ENCODE data around the gene SQSTM1.

DNA sequence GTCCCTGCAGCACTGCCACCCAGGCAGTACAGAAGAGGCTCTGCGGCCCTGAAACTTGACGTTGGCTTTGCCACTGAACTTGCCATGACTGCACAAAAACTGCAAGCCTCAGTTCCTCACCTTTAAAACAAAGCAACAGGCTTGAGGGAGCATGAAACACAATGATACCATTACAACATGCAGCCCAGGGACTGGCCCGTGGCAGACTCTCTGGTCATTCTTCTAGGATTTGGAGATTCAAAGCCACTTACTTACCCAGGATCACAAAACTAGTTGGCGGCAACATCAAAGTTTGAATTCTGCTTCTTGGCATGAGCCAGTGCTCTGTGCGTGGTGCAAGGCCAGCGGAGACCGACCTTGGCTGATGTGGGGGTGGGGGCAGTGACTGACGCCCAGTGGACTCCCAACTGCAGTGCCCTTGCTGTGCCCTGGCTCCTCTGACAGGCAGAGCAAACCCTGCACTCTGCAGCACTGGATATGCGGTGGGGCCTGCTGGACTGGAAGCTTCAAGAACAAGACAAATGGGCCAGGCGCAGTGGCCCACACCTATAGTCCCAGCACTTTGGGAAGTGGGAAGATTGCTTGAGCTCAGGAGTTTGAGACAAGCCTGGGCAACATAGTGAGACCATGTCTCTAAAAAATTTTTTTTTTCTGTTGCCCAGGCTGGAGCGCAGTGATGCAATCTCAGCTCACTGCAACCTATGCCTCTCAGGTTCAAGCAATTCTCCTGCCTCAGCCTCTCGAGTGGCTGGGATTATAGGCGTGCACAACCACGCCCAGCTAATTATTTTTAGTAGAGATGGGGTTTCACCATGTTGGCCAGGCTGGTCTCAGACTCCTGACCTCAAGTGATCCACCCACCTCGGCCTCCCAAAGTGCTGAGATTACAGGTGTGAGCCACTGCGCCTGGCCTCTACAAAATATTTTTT is 18.9 kb downstream of the SQSTM1 start:
- TF ChIP-seq, protein P1, sequence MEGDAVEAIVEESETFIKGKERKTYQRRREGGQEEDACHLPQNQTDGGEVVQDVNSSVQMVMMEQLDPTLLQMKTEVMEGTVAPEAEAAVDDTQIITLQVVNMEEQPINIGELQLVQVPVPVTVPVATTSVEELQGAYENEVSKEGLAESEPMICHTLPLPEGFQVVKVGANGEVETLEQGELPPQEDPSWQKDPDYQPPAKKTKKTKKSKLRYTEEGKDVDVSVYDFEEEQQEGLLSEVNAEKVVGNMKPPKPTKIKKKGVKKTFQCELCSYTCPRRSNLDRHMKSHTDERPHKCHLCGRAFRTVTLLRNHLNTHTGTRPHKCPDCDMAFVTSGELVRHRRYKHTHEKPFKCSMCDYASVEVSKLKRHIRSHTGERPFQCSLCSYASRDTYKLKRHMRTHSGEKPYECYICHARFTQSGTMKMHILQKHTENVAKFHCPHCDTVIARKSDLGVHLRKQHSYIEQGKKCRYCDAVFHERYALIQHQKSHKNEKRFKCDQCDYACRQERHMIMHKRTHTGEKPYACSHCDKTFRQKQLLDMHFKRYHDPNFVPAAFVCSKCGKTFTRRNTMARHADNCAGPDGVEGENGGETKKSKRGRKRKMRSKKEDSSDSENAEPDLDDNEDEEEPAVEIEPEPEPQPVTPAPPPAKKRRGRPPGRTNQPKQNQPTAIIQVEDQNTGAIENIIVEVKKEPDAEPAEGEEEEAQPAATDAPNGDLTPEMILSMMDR (IDR thresholded peaks at IDR 0.05; ENCODE audit: insufficient read depth, low read length) = no peak
- TF ChIP-seq, protein P2, sequence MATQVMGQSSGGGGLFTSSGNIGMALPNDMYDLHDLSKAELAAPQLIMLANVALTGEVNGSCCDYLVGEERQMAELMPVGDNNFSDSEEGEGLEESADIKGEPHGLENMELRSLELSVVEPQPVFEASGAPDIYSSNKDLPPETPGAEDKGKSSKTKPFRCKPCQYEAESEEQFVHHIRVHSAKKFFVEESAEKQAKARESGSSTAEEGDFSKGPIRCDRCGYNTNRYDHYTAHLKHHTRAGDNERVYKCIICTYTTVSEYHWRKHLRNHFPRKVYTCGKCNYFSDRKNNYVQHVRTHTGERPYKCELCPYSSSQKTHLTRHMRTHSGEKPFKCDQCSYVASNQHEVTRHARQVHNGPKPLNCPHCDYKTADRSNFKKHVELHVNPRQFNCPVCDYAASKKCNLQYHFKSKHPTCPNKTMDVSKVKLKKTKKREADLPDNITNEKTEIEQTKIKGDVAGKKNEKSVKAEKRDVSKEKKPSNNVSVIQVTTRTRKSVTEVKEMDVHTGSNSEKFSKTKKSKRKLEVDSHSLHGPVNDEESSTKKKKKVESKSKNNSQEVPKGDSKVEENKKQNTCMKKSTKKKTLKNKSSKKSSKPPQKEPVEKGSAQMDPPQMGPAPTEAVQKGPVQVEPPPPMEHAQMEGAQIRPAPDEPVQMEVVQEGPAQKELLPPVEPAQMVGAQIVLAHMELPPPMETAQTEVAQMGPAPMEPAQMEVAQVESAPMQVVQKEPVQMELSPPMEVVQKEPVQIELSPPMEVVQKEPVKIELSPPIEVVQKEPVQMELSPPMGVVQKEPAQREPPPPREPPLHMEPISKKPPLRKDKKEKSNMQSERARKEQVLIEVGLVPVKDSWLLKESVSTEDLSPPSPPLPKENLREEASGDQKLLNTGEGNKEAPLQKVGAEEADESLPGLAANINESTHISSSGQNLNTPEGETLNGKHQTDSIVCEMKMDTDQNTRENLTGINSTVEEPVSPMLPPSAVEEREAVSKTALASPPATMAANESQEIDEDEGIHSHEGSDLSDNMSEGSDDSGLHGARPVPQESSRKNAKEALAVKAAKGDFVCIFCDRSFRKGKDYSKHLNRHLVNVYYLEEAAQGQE (IDR thresholded peaks at IDR 0.05; ENCODE audit: insufficient replicate concordance, low read depth) = no peak
- no peak for TF ChIP-seq POLR2AphosphoS5 (IDR thresholded peaks at IDR 0.05; ENCODE audit: low read depth)
